ENCODE measurements around the gene SMIM44.

The SMIM44 gene

GRCh38 chr19:3478409-3479176 is 4.6 kb downstream of the SMIM44 start:
- Histone ChIP-seq H3K4me3 (ENCODE audit: insufficient read depth, low read depth, low read length, poor library complexity, severe bottlenecking) (no peak overlapping the region), H3K27ac (ENCODE audit: insufficient read depth, low read length, poor library complexity, severe bottlenecking) (no peak overlapping the region), H3K4me1 (ENCODE audit: control insufficient read depth, insufficient read depth, low read length, poor library complexity, severe bottlenecking) (peaks cover 15% of the 10 kb centered on the region), H3K36me3 (ENCODE audit: control insufficient read depth, insufficient read depth, low read length) (no peaks in the 10 kb centered on the region), H3K9me3 (ENCODE audit: control insufficient read depth, low read length) (no peaks in the 10 kb centered on the region), H3K27me3 (replicated peaks; ENCODE audit: control insufficient read depth, insufficient read depth, low read length, poor library complexity, severe bottlenecking) (no peaks in the 10 kb centered on the region)
- DNase-seq = no peak

- H3K9me3 ChIP-seq (ENCODE audit: control insufficient read depth, low read length) = no peaks in the 10 kb centered on the region
- peaks cover 15% of the 10 kb centered on the region for H3K4me1 ChIP-seq (ENCODE audit: control insufficient read depth, insufficient read depth, low read length, poor library complexity, severe bottlenecking)
- no peak overlapping the region for H3K27ac ChIP-seq (ENCODE audit: insufficient read depth, low read length, poor library complexity, severe bottlenecking)
- no peak overlapping the region for H3K4me3 ChIP-seq (ENCODE audit: insufficient read depth, low read depth, low read length, poor library complexity, severe bottlenecking)
- no peak for DNase-seq
- no peaks in the 10 kb centered on the region for H3K27me3 ChIP-seq (replicated peaks; ENCODE audit: control insufficient read depth, insufficient read depth, low read length, poor library complexity, severe bottlenecking)
- H3K36me3 ChIP-seq (ENCODE audit: control insufficient read depth, insufficient read depth, low read length) = no peaks in the 10 kb centered on the region
Measured at GRCh38 chr19:3477951-3478350, 5.3 kb downstream of the SMIM44 start.

DNA sequence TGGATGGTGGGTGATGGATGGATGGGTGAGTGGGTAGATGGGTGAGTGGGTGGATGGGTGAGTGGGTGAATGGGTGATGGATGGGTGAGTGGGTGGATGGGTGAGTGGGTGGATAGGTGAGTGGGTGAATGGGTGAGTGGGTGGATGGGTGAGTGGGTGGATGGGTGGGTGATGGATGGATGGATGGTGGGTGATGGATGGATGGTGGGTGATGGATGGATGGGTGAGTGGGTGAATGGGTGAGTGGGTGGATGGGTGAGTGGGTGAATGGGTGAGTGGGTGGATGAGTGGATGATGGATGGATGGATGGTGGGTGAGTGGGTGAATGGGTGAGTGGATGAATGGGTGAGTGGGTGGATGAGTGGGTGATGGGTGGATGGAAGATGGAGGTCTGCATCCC is 5.7 kb downstream of the SMIM44 start:
- no peak for DNase-seq
- no peaks in the 10 kb centered on the region for H3K36me3 ChIP-seq (ENCODE audit: control insufficient read depth, insufficient read depth, low read length)
- H3K4me3 ChIP-seq (ENCODE audit: insufficient read depth, low read depth, low read length, poor library complexity, severe bottlenecking) = no peak overlapping the region
- no peaks in the 10 kb centered on the region for H3K9me3 ChIP-seq (ENCODE audit: control insufficient read depth, low read length)
- H3K27ac ChIP-seq (ENCODE audit: insufficient read depth, low read length, poor library complexity, severe bottlenecking) = no peak overlapping the region
- H3K27me3 ChIP-seq (replicated peaks; ENCODE audit: control insufficient read depth, insufficient read depth, low read length, poor library complexity, severe bottlenecking) = no peaks in the 10 kb centered on the region
- peaks cover 15% of the 10 kb centered on the region for H3K4me1 ChIP-seq (ENCODE audit: control insufficient read depth, insufficient read depth, low read length, poor library complexity, severe bottlenecking)

DNA sequence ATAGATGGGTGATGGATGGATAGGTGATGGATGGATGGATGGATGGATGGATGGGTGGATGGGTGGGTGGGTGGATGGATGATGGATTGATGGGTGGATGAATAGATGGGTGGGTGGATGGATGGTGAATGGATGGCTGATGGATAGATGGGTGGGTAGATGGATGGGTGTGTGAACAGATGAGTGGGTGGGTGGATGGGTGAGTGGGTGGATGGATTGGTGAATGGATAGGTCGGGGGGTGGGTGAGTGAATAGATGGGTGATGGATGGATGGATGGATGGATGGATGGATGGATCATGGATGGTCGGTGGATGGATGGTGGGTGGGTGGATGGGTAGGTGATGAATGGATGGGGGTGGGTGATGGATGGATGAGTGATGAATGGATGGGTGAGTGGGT is 6.4 kb downstream of the SMIM44 start:
- Histone ChIP-seq H3K4me1 (ENCODE audit: control insufficient read depth, insufficient read depth, low read length, poor library complexity, severe bottlenecking) (peaks cover 15% of the 10 kb centered on the region), H3K36me3 (ENCODE audit: control insufficient read depth, insufficient read depth, low read length) (no peaks in the 10 kb centered on the region), H3K4me3 (ENCODE audit: insufficient read depth, low read depth, low read length, poor library complexity, severe bottlenecking) (no peak overlapping the region), H3K27me3 (replicated peaks; ENCODE audit: control insufficient read depth, insufficient read depth, low read length, poor library complexity, severe bottlenecking) (no peaks in the 10 kb centered on the region), H3K27ac (ENCODE audit: insufficient read depth, low read length, poor library complexity, severe bottlenecking) (no peak overlapping the region), H3K9me3 (ENCODE audit: control insufficient read depth, low read length) (no peaks in the 10 kb centered on the region)
- DNase-seq = no peak

DNA sequence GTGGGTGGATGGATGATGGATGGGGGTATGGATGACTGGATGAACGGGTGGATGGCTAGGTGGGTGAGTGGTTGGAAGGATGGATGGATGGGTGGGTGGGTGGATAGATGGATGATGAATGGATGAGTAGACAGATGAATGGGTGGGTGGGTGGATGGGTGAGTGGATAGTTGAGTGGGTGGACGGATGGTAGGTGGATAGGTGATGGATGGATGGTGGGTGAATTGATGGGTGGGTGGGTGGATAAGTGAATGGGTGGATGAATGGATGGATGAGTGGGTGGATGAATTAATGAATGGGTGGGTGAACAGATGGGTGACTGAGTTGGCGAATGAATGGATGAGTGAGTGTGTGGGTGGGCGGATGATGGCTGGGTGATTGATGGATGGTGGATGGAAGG is 7.8 kb downstream of the SMIM44 start:
- DNase-seq = no peak
- H3K4me1 ChIP-seq (ENCODE audit: control insufficient read depth, insufficient read depth, low read length, poor library complexity, severe bottlenecking) = peaks cover 15% of the 10 kb centered on the region
- H3K36me3 ChIP-seq (ENCODE audit: control insufficient read depth, insufficient read depth, low read length) = no peaks in the 10 kb centered on the region
- H3K27ac ChIP-seq (ENCODE audit: insufficient read depth, low read length, poor library complexity, severe bottlenecking) = no peak overlapping the region
- no peaks in the 10 kb centered on the region for H3K9me3 ChIP-seq (ENCODE audit: control insufficient read depth, low read length)
- H3K27me3 ChIP-seq (replicated peaks; ENCODE audit: control insufficient read depth, insufficient read depth, low read length, poor library complexity, severe bottlenecking) = no peaks in the 10 kb centered on the region
- H3K4me3 ChIP-seq (ENCODE audit: insufficient read depth, low read depth, low read length, poor library complexity, severe bottlenecking) = no peak overlapping the region

DNA sequence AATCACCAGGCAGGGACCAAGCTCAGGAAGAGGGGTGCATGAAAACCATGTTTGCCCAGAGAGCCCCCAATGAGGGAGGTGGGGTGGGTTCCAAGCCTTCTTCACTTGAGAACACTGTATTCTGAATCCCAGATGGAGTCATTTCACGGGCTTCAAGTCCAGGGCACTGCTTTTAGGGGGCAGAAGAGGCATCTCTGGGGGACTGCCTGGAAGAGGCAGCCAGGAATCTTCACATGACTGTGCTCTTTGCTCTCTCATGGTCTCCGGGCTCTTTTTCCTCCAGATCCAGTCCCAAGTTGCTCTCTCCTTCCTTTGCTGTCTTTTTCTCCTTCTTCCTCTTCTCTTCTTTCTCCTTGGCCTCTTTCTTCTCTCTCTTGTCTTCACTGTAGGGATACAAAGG is 8.6 kb downstream of the SMIM44 start:
- H3K9me3 ChIP-seq (ENCODE audit: control insufficient read depth, low read length) = no peaks in the 10 kb centered on the region
- no peaks in the 10 kb centered on the region for H3K27me3 ChIP-seq (replicated peaks; ENCODE audit: control insufficient read depth, insufficient read depth, low read length, poor library complexity, severe bottlenecking)
- peaks cover 12% of the 10 kb centered on the region for H3K4me1 ChIP-seq (ENCODE audit: control insufficient read depth, insufficient read depth, low read length, poor library complexity, severe bottlenecking)
- no peaks in the 10 kb centered on the region for H3K36me3 ChIP-seq (ENCODE audit: control insufficient read depth, insufficient read depth, low read length)
- DNase-seq = no peak
- no peak overlapping the region for H3K27ac ChIP-seq (ENCODE audit: insufficient read depth, low read length, poor library complexity, severe bottlenecking)
- no peak overlapping the region for H3K4me3 ChIP-seq (ENCODE audit: insufficient read depth, low read depth, low read length, poor library complexity, severe bottlenecking)

DNA sequence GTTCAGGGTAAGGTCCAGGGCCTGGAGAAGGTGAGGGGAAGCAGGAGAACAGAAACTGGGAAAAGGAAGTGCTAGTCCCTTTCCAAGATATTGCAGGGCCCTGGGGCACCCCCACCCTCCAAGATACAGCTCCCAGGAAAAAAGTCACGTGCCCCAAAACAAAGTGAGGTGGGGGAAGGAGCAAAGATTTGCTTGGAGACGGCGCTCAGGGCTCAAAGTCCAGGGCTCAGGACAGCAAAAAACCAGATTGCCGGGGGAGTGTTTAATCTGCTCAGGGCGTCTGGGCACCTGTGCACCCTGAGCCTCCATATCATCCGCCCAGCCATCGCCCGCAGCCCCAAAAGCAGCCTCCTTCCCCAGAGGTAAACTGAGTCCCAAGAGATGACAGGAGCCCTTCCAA is 9.2 kb downstream of the SMIM44 start:
- H3K27ac ChIP-seq (ENCODE audit: insufficient read depth, low read length, poor library complexity, severe bottlenecking) = no peak overlapping the region
- no peak overlapping the region for H3K4me3 ChIP-seq (ENCODE audit: insufficient read depth, low read depth, low read length, poor library complexity, severe bottlenecking)
- H3K36me3 ChIP-seq (ENCODE audit: control insufficient read depth, insufficient read depth, low read length) = no peaks in the 10 kb centered on the region
- H3K9me3 ChIP-seq (ENCODE audit: control insufficient read depth, low read length) = no peaks in the 10 kb centered on the region
- H3K27me3 ChIP-seq (replicated peaks; ENCODE audit: control insufficient read depth, insufficient read depth, low read length, poor library complexity, severe bottlenecking) = no peaks in the 10 kb centered on the region
- peaks cover 7% of the 10 kb centered on the region for H3K4me1 ChIP-seq (ENCODE audit: control insufficient read depth, insufficient read depth, low read length, poor library complexity, severe bottlenecking)
- no peak for DNase-seq

DNA sequence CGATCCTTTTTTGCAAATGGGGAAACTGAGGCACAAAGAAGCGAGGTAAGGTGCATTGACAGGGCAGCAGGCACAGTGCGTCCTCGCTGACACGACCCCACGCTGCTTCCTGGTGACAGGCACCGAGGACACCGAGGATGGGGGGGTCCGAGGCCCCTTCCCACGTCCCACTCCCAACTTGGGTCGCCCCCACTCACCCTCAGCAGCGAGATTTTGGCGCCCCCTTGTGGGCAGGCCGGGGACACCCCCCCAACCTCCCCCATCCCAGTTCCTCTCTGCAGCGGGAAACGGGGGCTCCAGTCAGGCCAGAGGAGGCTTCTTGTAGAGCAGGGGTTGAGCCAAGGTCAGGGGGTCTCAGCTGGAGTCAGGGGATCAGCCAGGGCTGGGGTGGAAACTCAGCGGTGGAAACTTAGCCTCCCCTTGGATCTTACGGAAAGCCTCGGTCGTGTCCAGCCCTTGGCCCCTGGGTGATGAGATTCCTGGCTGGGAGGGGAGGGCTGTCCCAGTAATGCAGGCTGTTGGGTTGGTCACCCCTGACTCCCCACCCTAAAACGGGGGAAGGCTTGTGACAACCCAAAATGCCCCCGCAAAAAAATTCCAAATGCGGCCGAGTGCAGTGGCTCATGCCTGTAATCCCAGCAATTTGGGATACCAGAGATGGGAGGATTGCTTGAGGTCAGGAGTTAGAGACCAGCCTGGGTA is 11.1 kb downstream of the SMIM44 start:
- Histone ChIP-seq H3K4me3 (ENCODE audit: insufficient read depth, low read depth, low read length, poor library complexity, severe bottlenecking) (no peak overlapping the region), H3K27me3 (replicated peaks; ENCODE audit: control insufficient read depth, insufficient read depth, low read length, poor library complexity, severe bottlenecking) (no peaks in the 10 kb centered on the region), H3K36me3 (ENCODE audit: control insufficient read depth, insufficient read depth, low read length) (no peaks in the 10 kb centered on the region), H3K27ac (ENCODE audit: insufficient read depth, low read length, poor library complexity, severe bottlenecking) (no peak overlapping the region), H3K4me1 (ENCODE audit: control insufficient read depth, insufficient read depth, low read length, poor library complexity, severe bottlenecking) (no peaks in the 10 kb centered on the region), H3K9me3 (ENCODE audit: control insufficient read depth, low read length) (no peaks in the 10 kb centered on the region)
- DNase-seq = no peak

DNA sequence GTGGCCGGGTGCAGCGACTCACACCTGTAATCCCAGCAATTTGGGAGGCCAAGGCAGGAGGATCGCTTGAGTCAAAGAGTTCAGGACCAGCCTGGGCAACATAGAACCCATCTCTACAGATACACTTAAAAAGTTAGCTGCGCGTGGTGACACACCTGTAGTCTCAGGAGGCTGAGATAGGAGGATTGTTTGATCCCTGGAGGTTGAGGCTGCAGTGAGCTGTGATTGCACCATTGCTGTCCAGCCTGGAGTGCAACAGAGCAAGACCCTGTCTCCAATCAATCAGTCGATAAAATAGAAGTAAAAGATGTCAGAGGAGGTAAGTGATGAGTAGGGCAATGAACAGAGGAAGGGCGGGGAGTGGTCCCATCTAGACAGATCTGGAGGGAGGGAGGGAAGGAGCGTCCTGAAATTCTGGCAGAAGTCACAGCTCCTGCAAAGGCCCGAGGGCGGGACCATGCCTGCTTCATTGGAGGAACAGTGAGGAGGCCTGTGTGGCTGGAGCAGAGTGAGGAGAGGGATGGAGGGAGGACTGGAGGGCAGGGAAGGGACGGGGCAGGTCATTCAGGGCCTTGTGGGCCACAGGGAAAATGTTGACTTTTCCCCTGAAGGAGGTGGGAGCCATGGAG is 12.6 kb downstream of the SMIM44 start:
- H3K4me1 ChIP-seq (ENCODE audit: control insufficient read depth, insufficient read depth, low read length, poor library complexity, severe bottlenecking) = no peaks in the 10 kb centered on the region
- H3K36me3 ChIP-seq (ENCODE audit: control insufficient read depth, insufficient read depth, low read length) = no peaks in the 10 kb centered on the region
- DNase-seq = no peak
- no peak overlapping the region for H3K4me3 ChIP-seq (ENCODE audit: insufficient read depth, low read depth, low read length, poor library complexity, severe bottlenecking)
- no peak overlapping the region for H3K27ac ChIP-seq (ENCODE audit: insufficient read depth, low read length, poor library complexity, severe bottlenecking)
- H3K27me3 ChIP-seq (replicated peaks; ENCODE audit: control insufficient read depth, insufficient read depth, low read length, poor library complexity, severe bottlenecking) = no peaks in the 10 kb centered on the region
- no peaks in the 10 kb centered on the region for H3K9me3 ChIP-seq (ENCODE audit: control insufficient read depth, low read length)

Data from effector memory CD4-positive, alpha-beta T cell (primary cell).